K562 (cell line): ENCODE data around the gene LTA. TPM values are rescaled to one million over a fixed set of nuclear protein-coding genes. Genes with fewer than 3 reads are reported as not detected.

Experiments
- BACH1 ChIP-seq: fragments of 200-800 bp; sonication (Bioruptor generic); IDR thresholded peaks from 2 replicates; pipeline ENCODE4 v1.6.1; 2016; ENCODE audit warnings: missing genetic modification characterization, missing compliant biosample characterization
- E2F3 ChIP-seq: fragments of 250-450 bp; sonication (Bioruptor Pico); IDR thresholded peaks from 2 replicates; pipeline ENCODE4 v1.4.0; 2020; ENCODE audit warnings: mild to moderate bottlenecking
- HDGF ChIP-seq: fragments of 450-650 bp; IDR thresholded peaks from 2 replicates; pipeline ENCODE4 v1.6.1; 2016
- RBBP5 ChIP-seq: fragments of 200-600 bp; sonication (generic); IDR thresholded peaks from 2 replicates; pipeline ENCODE4 v1.6.1; 2012; ENCODE audit warnings: borderline replicate concordance, mild to moderate bottlenecking, low read length, control low read depth, inconsistent platforms; ENCODE audit not compliant: insufficient read depth, poor library complexity, severe bottlenecking
- TARDBP ChIP-seq: fragments of 450-650 bp; IDR thresholded peaks from 2 replicates; pipeline ENCODE4 v1.6.1; 2016
- YY1 ChIP-seq, 3 experiments: IDR thresholded peaks; 2 replicates each; pipeline ENCODE4 v1.6.1; 2011; ENCODE audit warnings: low read length in 2 of 3, mild to moderate bottlenecking in 2 of 3, moderate library complexity in 2 of 3, borderline replicate concordance in 1 of 3, control low read depth in 1 of 3, low read depth in 1 of 3; ENCODE audit not compliant: insufficient read depth in 3 of 3, insufficient replicate concordance in 2 of 3, control insufficient read depth in 1 of 3, insufficient read length in 1 of 3; ENCODE audit errors: extremely low read depth in 1 of 3
- ZFP30 ChIP-seq: fragments of 250-450 bp; sonication (Bioruptor Pico); IDR thresholded peaks from 2 replicates; pipeline ENCODE4 v1.8.0; 2022; ENCODE audit warnings: moderate library complexity, mild to moderate bottlenecking, inconsistent platforms, borderline replicate concordance
- ZNF12 ChIP-seq: sonication (generic); formaldehyde crosslinking; IDR thresholded peaks from 2 replicates; pipeline ENCODE4 v1.4.0; 2020; ENCODE audit warnings: mild to moderate bottlenecking, missing genetic modification reagents
- ZNF23 ChIP-seq: fragments of 250-450 bp; sonication (Bioruptor Pico); IDR thresholded peaks from 2 replicates; pipeline ENCODE4 v1.4.0; 2020; ENCODE audit warnings: mild to moderate bottlenecking
- polyA plus RNA-seq, 8 experiments: library from polyadenylated mRNA; depleted of rRNA in 4 of 8; stranded (reverse) in 5 of 8; unstranded in 3 of 8; fragments of >200 nt; fragmentation: Nextera tagmentation in 2 of 8; fragmentation: Illumina TruSeq in 1 of 8; extraction: Ambion mirVana in 2 of 8; extraction: Trizol in 1 of 8; gene quantifications; 2 replicates each; pipeline versions ENCODE4 v1.2.1 to v1.2.3, GENCODE V29; 2011 to 2014; ENCODE audit warnings: inconsistent platforms in 1 of 8, missing spikeins in 1 of 8
- total RNA-seq, 7 experiments: library from RNA; depleted of rRNA in 6 of 7; stranded (reverse); fragments of >200 nt in 6 of 7; fragmentation: Illumina TruSeq in 2 of 7; extraction: Trizol in 2 of 7; gene quantifications; 2 replicates each; pipeline versions ENCODE4 v1.2.1 to v1.2.3, GENCODE V29; 2011 to 2021; ENCODE audit warnings: low replicate concordance in 1 of 7
- TF ChIP-seq, protein P1 (sequence below): fragments of 250-450 bp; sonication (Bioruptor Pico); IDR thresholded peaks from 2 replicates; pipeline ENCODE4 v1.8.0; 2021; ENCODE audit warnings: borderline replicate concordance, mild to moderate bottlenecking, moderate library complexity; ENCODE audit not compliant: poor library complexity, severe bottlenecking
- TF ChIP-seq, protein P2 (sequence below): fragments of 450-650 bp; conservative IDR thresholded peaks from 2 replicates; pipeline ENCODE4 v1.6.1; 2016; ENCODE audit warnings: missing genetic modification characterization, low read depth, mild to moderate bottlenecking, control low read depth, missing compliant biosample characterization

The LTA gene
- total and polyA plus RNA-seq, 9 of the 15 experiments (the other 6 are each of a cell fraction or from before 2014, with no cell fraction given): 0.80 TPM; not detected in 8

DNA sequence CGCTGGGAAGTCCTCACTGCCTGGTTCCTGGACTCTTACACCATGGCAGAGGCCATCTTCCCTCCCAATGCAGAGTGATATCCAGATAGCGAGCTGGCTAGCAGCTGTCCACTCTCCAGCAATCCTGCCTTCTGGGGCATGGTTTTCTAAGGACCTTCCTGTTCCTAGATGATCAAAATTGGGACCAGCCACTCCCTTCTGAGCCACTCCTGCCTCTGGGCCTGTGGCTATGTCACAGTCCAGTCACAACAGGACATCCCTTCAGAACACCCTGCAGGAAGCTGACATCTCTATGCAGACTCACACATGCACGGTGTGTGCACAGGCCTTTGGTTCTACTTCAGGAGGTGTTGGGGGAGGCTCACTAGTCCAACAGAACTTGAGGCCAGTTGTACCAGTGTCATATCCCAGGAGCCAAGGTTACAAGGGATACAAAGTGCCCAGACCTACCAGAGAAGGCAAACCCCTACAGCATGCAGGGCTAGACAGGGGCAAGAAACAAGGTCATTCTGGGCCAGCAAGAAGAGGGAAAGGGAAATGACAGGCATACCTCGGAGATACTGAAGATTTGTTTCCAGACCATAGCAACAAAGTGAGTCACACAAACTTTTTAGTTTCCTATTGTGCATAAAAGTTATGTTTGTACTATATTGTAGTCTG lies 46.0 kb upstream of the LTA start (continued):
- TF ChIP-seq, protein P1, sequence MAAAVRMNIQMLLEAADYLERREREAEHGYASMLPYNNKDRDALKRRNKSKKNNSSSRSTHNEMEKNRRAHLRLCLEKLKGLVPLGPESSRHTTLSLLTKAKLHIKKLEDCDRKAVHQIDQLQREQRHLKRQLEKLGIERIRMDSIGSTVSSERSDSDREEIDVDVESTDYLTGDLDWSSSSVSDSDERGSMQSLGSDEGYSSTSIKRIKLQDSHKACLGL (CRISPR knock-in tag): no peak
- TF ChIP-seq ZFP30 (CRISPR knock-in tag): no peak
- TF ChIP-seq ZNF23 (CRISPR knock-in tag): no peak
- peak in 1 of 3 experiments; percentile 61 for TF ChIP-seq YY1 (IDR thresholded peaks at IDR 0.05; ENCODE audit: borderline replicate concordance in 1 of 3, control insufficient read depth in 1 of 3, extremely low read depth in 1 of 3, insufficient read depth in 3 of 3, insufficient read length in 1 of 3, insufficient replicate concordance in 2 of 3, low read depth in 1 of 3, low read length in 2 of 3)
- TF ChIP-seq TARDBP: no peak
- TF ChIP-seq, protein P2, sequence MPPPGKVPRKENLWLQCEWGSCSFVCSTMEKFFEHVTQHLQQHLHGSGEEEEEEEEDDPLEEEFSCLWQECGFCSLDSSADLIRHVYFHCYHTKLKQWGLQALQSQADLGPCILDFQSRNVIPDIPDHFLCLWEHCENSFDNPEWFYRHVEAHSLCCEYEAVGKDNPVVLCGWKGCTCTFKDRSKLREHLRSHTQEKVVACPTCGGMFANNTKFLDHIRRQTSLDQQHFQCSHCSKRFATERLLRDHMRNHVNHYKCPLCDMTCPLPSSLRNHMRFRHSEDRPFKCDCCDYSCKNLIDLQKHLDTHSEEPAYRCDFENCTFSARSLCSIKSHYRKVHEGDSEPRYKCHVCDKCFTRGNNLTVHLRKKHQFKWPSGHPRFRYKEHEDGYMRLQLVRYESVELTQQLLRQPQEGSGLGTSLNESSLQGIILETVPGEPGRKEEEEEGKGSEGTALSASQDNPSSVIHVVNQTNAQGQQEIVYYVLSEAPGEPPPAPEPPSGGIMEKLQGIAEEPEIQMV (tag): 0 out of 2 replicates have a peak, but pooled peaks have one; percentile 18
- TF ChIP-seq BACH1 (tag): 0 out of 2 replicates have a peak, but pooled peaks have one; percentile 29
- TF ChIP-seq ZNF12: peak; percentile 25; the same call in 1 of the 2 replicates
- peak; percentile 41 for TF ChIP-seq RBBP5
- peak; percentile 77; the same call in 1 of the 2 replicates for TF ChIP-seq HDGF
- TF ChIP-seq E2F3 (CRISPR knock-in tag): 0 out of 2 replicates have a peak, but pooled peaks have one; percentile 17
- TF ChIP-seq, all 486 proteins: peak for 43
